HG03060 (cell line): ENCODE measurements around the gene SPATA25.

Source experiments
- ATAC-seq: cut with Tn5 transposase; IDR thresholded peaks from one replicate; pipeline ENCODE4 v1.9.1; 2021; ENCODE audit warnings: low read depth, moderate number of reproducible peaks; ENCODE audit not compliant: unreplicated experiment

The SPATA25 gene

GRCh38 chr20:45867136-45867818 lies 20.1 kb downstream of the SPATA25 start:
- no peak for ATAC-seq

- no peak for ATAC-seq
Observed at GRCh38 chr20:45866454-45866853, 21.0 kb downstream of the SPATA25 start.

GRCh38 chr20:45863543-45864470 lies 23.6 kb downstream of the SPATA25 start:
- ATAC-seq, result no peak

- no peak for ATAC-seq
Observed at GRCh38 chr20:45861221-45862075, 26.0 kb downstream of the SPATA25 start.

- no peak for ATAC-seq
Observed at GRCh38 chr20:45860560-45861220, 26.7 kb downstream of the SPATA25 start.

- ATAC-seq, result no peak
Observed at GRCh38 chr20:45859916-45860315, 27.5 kb downstream of the SPATA25 start.

GRCh38 chr20:45857882-45858216 lies 29.6 kb downstream of the SPATA25 start:
- no peak for ATAC-seq

GRCh38 chr20:45857114-45857881 lies 30.1 kb downstream of the SPATA25 start, which contains the start of the genes ACOT8 and ZSWIM3:
Gene ACOT8 (minus strand): TSS chr20:45857392. CDS start chr20:45857315, 77 bp downstream.
Gene ZSWIM3 (plus strand): TSS chr20:45857614. CDS start chr20:45857826, 212 bp downstream.
- ATAC-seq, result peak; percentile 88

- no peak for ATAC-seq
Observed at GRCh38 chr20:45853484-45853883, 33.9 kb downstream of the SPATA25 start.

- ATAC-seq, result no peak
Observed at GRCh38 chr20:45852326-45852725, 35.1 kb downstream of the SPATA25 start.

GRCh38 chr20:45851501-45851900 lies 35.9 kb downstream of the SPATA25 start:
- no peak for ATAC-seq

- ATAC-seq, result no peak
Observed at GRCh38 chr20:45850926-45851325, 36.5 kb downstream of the SPATA25 start.

GRCh38 chr20:45850238-45850637 lies 37.2 kb downstream of the SPATA25 start:
- no peak for ATAC-seq

- ATAC-seq, result no peak
Observed at GRCh38 chr20:45848969-45849582, 38.3 kb downstream of the SPATA25 start.

GRCh38 chr20:45848421-45848820 lies 39.0 kb downstream of the SPATA25 start:
- no peak for ATAC-seq

- no peak for ATAC-seq
Observed at GRCh38 chr20:45845452-45845851, 42.0 kb downstream of the SPATA25 start.

GRCh38 chr20:45843506-45843905 lies 43.9 kb downstream of the SPATA25 start:
- no peak for ATAC-seq

GRCh38 chr20:45842169-45842812 lies 45.1 kb downstream of the SPATA25 start:
- no peak for ATAC-seq
